PFSK-1 (cell line): ENCODE results near the gene URAD.

Experiments
- FOXP2 ChIP-seq: optimal IDR thresholded peaks from 2 replicates; pipeline ENCODE3; 2011; ENCODE audit warnings: borderline replicate concordance, control low read depth, inconsistent platforms; ENCODE audit not compliant: insufficient read depth; ENCODE audit errors: extremely low read length, extremely low read depth
- POLR2AphosphoS5 ChIP-seq: IDR thresholded peaks from 2 replicates; pipeline ENCODE4 v1.6.1; 2012; ENCODE audit warnings: low read depth, mild to moderate bottlenecking, control low read depth, low read length, moderate library complexity
- REST ChIP-seq, 2 experiments: IDR thresholded peaks; 2 replicates each; pipeline versions ENCODE4 v1.6.1 to v1.8.0; 2011 to 2012; ENCODE audit warnings: low read depth in 2 of 2, low read length in 2 of 2, control low read depth in 1 of 2, inconsistent platforms in 1 of 2, mild to moderate bottlenecking in 1 of 2, moderate library complexity in 1 of 2; ENCODE audit not compliant: insufficient read depth in 1 of 2
- SIN3A ChIP-seq: IDR thresholded peaks from 2 replicates; pipeline ENCODE4 v1.6.1; 2012; ENCODE audit warnings: mild to moderate bottlenecking, low read length, moderate library complexity, borderline replicate concordance; ENCODE audit not compliant: insufficient read depth
- TAF1 ChIP-seq: IDR thresholded peaks from 2 replicates; pipeline ENCODE4 v1.6.1; 2012; ENCODE audit warnings: low read length, control low read depth, borderline replicate concordance; ENCODE audit not compliant: insufficient read depth

URAD gene

GRCh38 chr13:27967203-27967735, 21.2 kb downstream of the URAD start:
- no peak for TF ChIP-seq POLR2AphosphoS5
- no peak for TF ChIP-seq TAF1
- no peak for TF ChIP-seq FOXP2
- TF ChIP-seq REST (IDR thresholded peaks at IDR 0.05; ENCODE audit: insufficient read depth in 1 of 2, low read depth in 2 of 2, low read length in 2 of 2), result no peak
- TF ChIP-seq SIN3A, result no peak

GRCh38 chr13:27966641-27967202, 21.8 kb downstream of the URAD start:
- no peak for TF ChIP-seq SIN3A
- TF ChIP-seq FOXP2, result no peak
- no peak for TF ChIP-seq REST (IDR thresholded peaks at IDR 0.05; ENCODE audit: insufficient read depth in 1 of 2, low read depth in 2 of 2, low read length in 2 of 2)
- no peak for TF ChIP-seq TAF1
- no peak for TF ChIP-seq POLR2AphosphoS5

- TF ChIP-seq REST (IDR thresholded peaks at IDR 0.05; ENCODE audit: insufficient read depth in 1 of 2, low read depth in 2 of 2, low read length in 2 of 2), result no peak
- no peak for TF ChIP-seq POLR2AphosphoS5
- TF ChIP-seq FOXP2, result no peak
- TF ChIP-seq TAF1, result no peak
Measured at GRCh38 chr13:27965740-27966640, 22.5 kb downstream of the URAD start.

GRCh38 chr13:27965343-27965739, 23.2 kb downstream of the URAD start:
- TF ChIP-seq POLR2AphosphoS5, result no peak

- no peak for TF ChIP-seq POLR2AphosphoS5
- no peak for TF ChIP-seq REST (IDR thresholded peaks at IDR 0.05; ENCODE audit: insufficient read depth in 1 of 2, low read depth in 2 of 2, low read length in 2 of 2)
Measured at GRCh38 chr13:27964741-27965323, 23.7 kb downstream of the URAD start.
